Hepatocyte (in vitro differentiated cells): ENCODE measurements around the gene CNIH3. TPM values are rescaled to one million over a fixed set of nuclear protein-coding genes. Genes with fewer than 3 reads are reported as not detected.

Experiments
- DNase-seq: peaks from one replicate; pipeline ENCODE4 v3.0.0-alpha.2; 2016; ENCODE audit warnings: low spot score
- H2AFZ ChIP-seq: fragments of 200-600 bp; sonication (generic); 2 replicates; pipeline ENCODE4 v1.6.0; 2016; ENCODE audit warnings: antibody characterized with exemption, mild to moderate bottlenecking
- H3K27ac ChIP-seq: fragments of 200-600 bp; sonication (generic); 2 replicates; pipeline ENCODE4 v1.5.1; 2016; ENCODE audit warnings: mild to moderate bottlenecking
- H3K27me3 ChIP-seq: fragments of 200-600 bp; sonication (generic); 2 replicates; pipeline ENCODE4 v1.6.1; 2016
- H3K36me3 ChIP-seq: fragments of 200-600 bp; sonication (generic); replicated peaks from 2 replicates; pipeline ENCODE4 v1.5.1; 2016; ENCODE audit warnings: low read depth; ENCODE audit not compliant: insufficient read depth
- H3K4me1 ChIP-seq: fragments of 200-600 bp; sonication (generic); 2 replicates; pipeline ENCODE4 v1.5.1; 2016; ENCODE audit warnings: mild to moderate bottlenecking, moderate library complexity; ENCODE audit not compliant: insufficient read depth
- H3K4me2 ChIP-seq: fragments of 200-600 bp; sonication (generic); 2 replicates; pipeline ENCODE4 v1.6.0; 2016
- H3K4me3 ChIP-seq: fragments of 200-600 bp; sonication (generic); 2 replicates; pipeline ENCODE4 v1.5.1; 2016; ENCODE audit warnings: mild to moderate bottlenecking
- H3K79me2 ChIP-seq: fragments of 200-600 bp; sonication (generic); 2 replicates; pipeline ENCODE4 v1.6.0; 2017; ENCODE audit warnings: mild to moderate bottlenecking
- H3K9me2 ChIP-seq: fragments of 200-600 bp; sonication (generic); replicated peaks from 2 replicates; pipeline ENCODE4 v1.6.0; 2017; ENCODE audit warnings: mild to moderate bottlenecking; ENCODE audit not compliant: insufficient read depth
- H3K9me3 ChIP-seq: fragments of 200-600 bp; sonication (generic); 2 replicates; pipeline ENCODE4 v1.5.1; 2016; ENCODE audit warnings: low read depth, mild to moderate bottlenecking
- H4K20me1 ChIP-seq: fragments of 200-600 bp; sonication (generic); 2 replicates; pipeline ENCODE4 v1.6.0; 2016; ENCODE audit warnings: mild to moderate bottlenecking; ENCODE audit not compliant: insufficient read depth, poor library complexity, severe bottlenecking
- EZH2 ChIP-seq: fragments of 200-600 bp; sonication (generic); IDR thresholded peaks from 2 replicates; pipeline ENCODE4 v1.6.1; 2016; ENCODE audit warnings: antibody characterized with exemption, mild to moderate bottlenecking, borderline replicate concordance
- EZH2phosphoT487 ChIP-seq: fragments of 200-600 bp; sonication (generic); IDR thresholded peaks from one replicate; pipeline ENCODE4 v1.6.1; 2018; ENCODE audit warnings: antibody characterized with exemption, mild to moderate bottlenecking, low read depth, moderate library complexity; ENCODE audit not compliant: unreplicated experiment, severe bottlenecking
- WGBS: methylation state at CpG from one replicate; pipeline ENCODE4 v1.1.6; 2016; ENCODE audit warnings: low lambda C conversion rate; ENCODE audit errors: missing lambda C conversion rate; 5-methylcytosine and 5-hydroxymethylcytosine counted together
- polyA plus RNA-seq: library from polyadenylated mRNA; unstranded; fragments of >200 nt; fragmentation: Nextera tagmentation; extraction: Ambion mirVana; gene quantifications from 2 replicates; pipeline ENCODE4 v1.2.1, GENCODE V29; 2016
- total RNA-seq: library from RNA; depleted of rRNA; stranded (reverse); fragments of >200 nt; gene quantifications from 2 replicates; pipeline ENCODE4 v1.2.3, GENCODE V29; 2014
- TF ChIP-seq, protein P1 (sequence below): fragments of 200-600 bp; sonication (generic); IDR thresholded peaks from 2 replicates; pipeline ENCODE4 v1.5.1; 2016; ENCODE audit warnings: antibody characterized with exemption, mild to moderate bottlenecking; ENCODE audit not compliant: poor library complexity

CNIH3 gene
- total and polyA plus RNA-seq, 2 experiments from 2014 or later: 2.8 to 3.5 TPM

DNA sequence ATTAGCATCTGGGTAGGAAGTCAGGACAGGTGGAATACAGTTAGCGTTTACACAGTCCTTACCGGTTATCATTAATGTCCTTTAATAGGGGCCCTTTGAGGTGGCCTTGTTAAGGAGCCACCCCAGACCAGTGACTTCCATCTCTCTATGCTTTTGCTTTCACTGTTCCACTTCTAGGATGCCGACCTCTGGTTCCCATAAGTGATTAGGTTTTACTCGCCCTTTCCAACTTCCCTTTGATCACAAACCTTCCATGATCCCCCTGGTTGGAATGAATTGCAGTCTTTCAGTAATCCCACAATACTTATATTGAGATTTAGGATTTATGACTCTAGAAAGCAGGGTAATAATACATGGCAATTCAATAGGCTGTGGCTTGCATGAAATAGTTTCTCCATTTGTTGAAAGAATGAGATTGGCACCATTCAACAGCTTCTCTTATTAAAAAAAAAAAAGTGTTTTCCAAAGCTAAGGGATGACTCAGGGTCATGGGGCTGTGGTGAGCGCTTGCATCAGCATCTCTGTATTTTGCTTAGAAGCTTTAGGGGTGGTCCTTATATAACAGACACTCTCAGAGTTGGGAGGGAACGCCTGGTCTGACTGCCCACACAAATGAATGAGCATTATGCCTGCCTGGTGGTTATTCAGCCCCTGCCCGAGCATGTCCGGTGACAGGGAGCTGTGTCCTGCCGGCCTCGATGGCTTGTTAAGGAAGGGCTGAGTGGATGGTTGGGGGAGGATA lies 110.5 kb downstream of the CNIH3 start:
- Histone ChIP-seq H3K4me3 (no peak overlapping the region), H2AFZ (no peak overlapping the region), H3K9me2 (no peaks in the 10 kb centered on the region), H3K27ac (no peak overlapping the region), H4K20me1 (no peaks in the 10 kb centered on the region), H3K9me3 (no peaks in the 10 kb centered on the region), H3K79me2 (no peaks in the 10 kb centered on the region), H3K36me3 (no peaks in the 10 kb centered on the region), H3K27me3 (no peaks in the 10 kb centered on the region), H3K4me1 (no peaks in the 10 kb centered on the region), H3K4me2 (no peak overlapping the region)
- peak; percentile 65 for DNase-seq
- TF ChIP-seq, protein P1, sequence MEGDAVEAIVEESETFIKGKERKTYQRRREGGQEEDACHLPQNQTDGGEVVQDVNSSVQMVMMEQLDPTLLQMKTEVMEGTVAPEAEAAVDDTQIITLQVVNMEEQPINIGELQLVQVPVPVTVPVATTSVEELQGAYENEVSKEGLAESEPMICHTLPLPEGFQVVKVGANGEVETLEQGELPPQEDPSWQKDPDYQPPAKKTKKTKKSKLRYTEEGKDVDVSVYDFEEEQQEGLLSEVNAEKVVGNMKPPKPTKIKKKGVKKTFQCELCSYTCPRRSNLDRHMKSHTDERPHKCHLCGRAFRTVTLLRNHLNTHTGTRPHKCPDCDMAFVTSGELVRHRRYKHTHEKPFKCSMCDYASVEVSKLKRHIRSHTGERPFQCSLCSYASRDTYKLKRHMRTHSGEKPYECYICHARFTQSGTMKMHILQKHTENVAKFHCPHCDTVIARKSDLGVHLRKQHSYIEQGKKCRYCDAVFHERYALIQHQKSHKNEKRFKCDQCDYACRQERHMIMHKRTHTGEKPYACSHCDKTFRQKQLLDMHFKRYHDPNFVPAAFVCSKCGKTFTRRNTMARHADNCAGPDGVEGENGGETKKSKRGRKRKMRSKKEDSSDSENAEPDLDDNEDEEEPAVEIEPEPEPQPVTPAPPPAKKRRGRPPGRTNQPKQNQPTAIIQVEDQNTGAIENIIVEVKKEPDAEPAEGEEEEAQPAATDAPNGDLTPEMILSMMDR: no peak
- TF ChIP-seq EZH2phosphoT487 (no peak), EZH2 (no peak)
- WGBS: 75% methylated on average over 10 of the region's 10 CpGs

DNA sequence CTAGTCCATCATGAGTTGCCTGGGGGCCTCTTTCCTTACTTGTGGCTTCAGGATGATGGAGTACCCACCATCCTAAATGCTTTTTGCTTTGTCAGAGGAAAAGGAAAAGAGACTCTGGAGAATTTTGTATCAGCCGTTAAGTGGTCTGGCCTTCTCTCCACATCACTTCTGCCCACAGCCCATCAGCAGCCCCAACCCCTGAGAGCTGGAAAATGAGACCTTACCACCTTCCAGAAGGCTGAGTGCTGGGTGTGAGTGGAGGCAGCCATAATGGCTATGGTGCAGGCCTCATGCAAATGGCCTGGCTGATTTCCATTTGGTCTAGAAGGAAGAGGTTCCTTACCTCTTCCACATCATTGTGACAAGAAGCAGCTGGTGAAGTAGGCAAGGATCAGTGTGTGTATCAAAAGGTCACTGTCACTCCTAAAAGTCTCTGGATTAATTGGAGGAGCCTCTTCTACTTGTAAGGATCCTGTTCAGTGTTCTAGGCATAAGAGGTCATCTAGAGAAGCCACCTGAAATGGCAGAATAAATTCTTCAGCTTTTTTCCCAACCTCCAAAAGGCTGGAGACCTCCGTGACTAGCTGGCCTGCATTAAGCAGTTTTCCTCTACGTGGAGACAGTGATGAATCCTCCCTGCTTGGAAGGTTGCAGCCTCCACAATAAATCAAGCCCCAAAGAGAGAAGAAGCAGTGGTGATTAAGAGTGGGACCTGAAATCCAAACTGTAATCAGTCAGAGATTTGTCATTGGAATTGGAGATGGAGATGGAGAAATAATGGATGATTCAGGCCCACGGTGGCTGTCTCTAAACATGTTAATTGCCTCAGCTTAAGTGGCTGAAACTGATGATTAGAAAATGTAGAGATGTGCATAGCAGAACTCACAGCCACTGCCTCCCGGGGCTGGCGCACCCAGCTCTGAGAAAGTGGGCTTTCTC lies 111.5 kb downstream of the CNIH3 start:
- Histone ChIP-seq H3K27me3 (no peaks in the 10 kb centered on the region), H2AFZ (no peak overlapping the region), H3K4me1 (peaks cover 3% of the 10 kb centered on the region)

DNA sequence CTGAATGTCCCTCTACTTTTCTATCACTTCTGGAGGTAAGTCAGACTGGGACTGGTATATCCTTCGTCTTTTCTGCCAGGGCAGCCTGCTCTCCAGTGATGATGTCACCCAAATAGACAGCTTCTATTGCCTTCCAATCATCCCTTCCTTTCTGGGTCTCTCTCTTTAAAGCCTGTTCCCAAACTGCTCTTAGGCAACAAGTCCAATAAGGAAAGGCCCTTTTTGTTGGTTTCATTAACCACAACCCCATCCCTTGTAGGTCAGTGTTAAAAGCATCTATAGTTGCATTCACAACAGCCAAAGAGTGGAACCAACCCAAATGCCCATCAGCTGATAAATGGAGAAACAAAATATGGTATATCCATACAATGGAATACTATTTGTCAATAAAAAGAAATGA lies 114.4 kb downstream of the CNIH3 start:
- Histone ChIP-seq H3K4me3 (no peak overlapping the region), H2AFZ (no peak overlapping the region), H3K4me1 (peaks cover 10% of the 10 kb centered on the region), H4K20me1 (no peaks in the 10 kb centered on the region), H3K27me3 (no peaks in the 10 kb centered on the region), H3K36me3 (no peaks in the 10 kb centered on the region), H3K27ac (no peak overlapping the region), H3K9me3 (no peaks in the 10 kb centered on the region), H3K9me2 (no peaks in the 10 kb centered on the region), H3K4me2 (no peak overlapping the region), H3K79me2 (no peaks in the 10 kb centered on the region)
- DNase-seq: no peak
- TF ChIP-seq EZH2phosphoT487 (no peak), EZH2 (no peak)
- TF ChIP-seq, protein P1: no peak
- 89% methylated on average over 1 of the region's 1 CpG for WGBS

More for the DNA sequence above, 111.5 kb downstream of the CNIH3 start:
- Histone ChIP-seq H4K20me1 (no peaks in the 10 kb centered on the region), H3K4me2 (no peak overlapping the region), H3K79me2 (no peaks in the 10 kb centered on the region), H3K27ac (no peak overlapping the region), H3K36me3 (no peaks in the 10 kb centered on the region), H3K4me3 (no peak overlapping the region), H3K9me2 (no peaks in the 10 kb centered on the region), H3K9me3 (no peaks in the 10 kb centered on the region)
- WGBS: 87% methylated on average over 6 of the region's 6 CpGs
- TF ChIP-seq EZH2phosphoT487: no peak
- TF ChIP-seq EZH2: no peak
- TF ChIP-seq, protein P1: no peak
- no peak for DNase-seq
